HT-29 (cell line): ENCODE measurements around the gene ZNF724. TPM values are rescaled to one million over a fixed set of nuclear protein-coding genes. Genes with fewer than 3 reads are reported as not detected.
"Not testable (repeated sequence)": the region's sequence is repeated elsewhere in the genome, so short reads cannot be mapped to it uniquely, and the experiment has no call there.

ENCODE experiments used
- DNase-seq: peaks from one replicate; pipeline ENCODE4 v3.0.0-alpha.2; 2015; ENCODE audit warnings: low spot score
- total RNA-seq: library from RNA; depleted of rRNA; stranded (reverse); fragments of >200 nt; shearing (Covaris generic); gene quantifications from 2 replicates; pipeline ENCODE4 v1.2.3, GENCODE V29; 2014; rRNA removed

ZNF724 gene
- total RNA-seq = 0.10 and 0.70 TPM in 2 replicates

DNA sequence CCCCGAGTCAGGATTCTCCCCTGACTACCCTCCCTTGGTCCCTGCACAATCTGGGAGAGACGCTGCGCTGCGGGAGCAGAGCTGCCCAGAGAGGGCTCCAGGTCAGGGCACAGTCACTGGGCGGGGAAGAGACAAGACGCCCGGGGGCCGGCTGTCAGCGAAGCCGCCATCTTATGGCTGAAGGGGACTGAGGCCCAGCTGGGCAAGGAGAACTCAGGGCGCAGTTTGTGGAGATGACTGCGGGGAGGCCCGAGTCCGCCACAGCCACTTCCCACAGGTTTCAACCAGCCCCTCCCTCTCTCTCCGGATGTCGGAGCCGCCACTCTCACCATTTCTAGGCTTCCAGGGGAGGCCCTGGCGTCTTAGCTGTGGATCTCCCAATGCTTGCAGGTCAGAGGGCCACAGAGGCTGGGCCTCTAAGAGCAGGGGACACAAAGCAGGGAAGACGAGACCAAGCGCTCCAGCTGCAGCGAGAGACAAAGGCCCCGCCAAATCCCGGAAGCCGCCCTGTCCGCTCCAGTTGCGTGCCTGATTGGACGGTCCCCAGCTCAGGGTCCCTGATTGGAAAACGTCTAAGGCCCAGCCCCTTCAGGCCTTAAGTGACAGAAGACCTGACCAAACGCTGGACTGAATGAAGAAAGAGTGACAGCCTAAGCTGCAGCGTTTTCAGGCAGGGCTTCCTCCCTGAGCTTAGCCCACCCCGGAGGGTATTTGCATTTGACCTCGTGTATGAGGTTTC is at the start of gene ZNF724:
ZNF724 (minus strand) TSS at position 484 of the 739 bp plus-strand sequence; CDS start at position 332, 152 bp downstream.
- DNase-seq = peak; percentile 2

DNA sequence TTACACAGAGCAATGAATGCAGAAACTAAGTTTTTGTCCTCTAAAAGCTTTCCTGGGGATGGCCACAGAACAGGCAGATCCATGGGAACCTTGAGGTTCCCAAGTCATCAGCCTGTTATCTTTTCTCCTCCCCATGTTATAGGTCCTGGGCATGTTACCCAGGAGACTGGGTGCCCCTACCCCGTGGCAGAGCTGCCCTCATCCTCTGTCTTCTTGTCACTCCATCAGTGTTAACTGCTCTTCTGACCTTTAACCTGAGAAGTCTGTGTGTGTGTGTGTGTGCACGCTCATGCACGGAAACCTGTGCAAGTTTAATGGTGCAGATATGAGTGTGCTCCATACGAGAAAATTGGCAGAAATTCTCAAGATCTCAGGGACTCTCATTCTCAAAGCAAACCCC is 43.9 kb upstream of the ZNF724 start:
- no peak for DNase-seq

DNA sequence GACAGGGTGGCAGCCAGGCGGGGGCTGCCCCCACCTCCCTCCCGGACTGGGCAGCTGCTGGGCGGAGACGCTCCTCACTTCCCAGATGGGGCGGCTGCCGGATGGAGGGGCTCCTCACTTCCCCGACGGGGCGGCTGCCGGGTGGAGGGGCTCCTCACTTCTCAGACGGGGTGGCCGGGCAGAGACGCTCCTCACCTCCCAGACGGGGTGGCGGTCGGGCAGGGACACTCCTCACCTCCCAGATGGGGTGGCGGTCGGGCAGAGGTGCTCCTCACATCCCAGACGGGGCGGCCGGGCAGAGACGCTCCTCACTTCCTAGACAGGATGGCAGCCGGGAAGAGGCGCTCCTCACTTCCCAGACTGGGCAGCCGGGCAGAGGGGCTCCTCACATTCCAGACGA is 39.8 kb upstream of the ZNF724 start:
- not testable (repeated sequence) for DNase-seq

DNA sequence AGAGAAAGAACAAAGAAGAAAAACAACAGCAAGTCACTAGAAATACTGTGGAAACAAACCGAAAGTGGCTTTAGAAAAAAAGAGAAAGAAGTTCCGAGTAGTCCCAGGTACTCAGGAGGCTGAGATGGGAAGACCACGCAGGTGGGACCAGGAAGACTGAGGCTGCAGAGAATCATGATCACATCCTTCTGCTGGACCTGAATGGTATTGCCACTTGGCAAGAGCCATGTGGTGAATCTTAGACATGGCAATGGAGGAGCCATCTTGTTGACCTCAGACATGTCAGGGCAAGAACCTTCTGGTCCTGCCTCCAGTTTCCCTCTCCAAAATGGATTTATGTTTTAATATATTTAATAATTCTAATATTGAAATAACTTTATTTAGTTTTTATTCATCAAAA is 37.4 kb upstream of the ZNF724 start:
- DNase-seq = no peak

DNA sequence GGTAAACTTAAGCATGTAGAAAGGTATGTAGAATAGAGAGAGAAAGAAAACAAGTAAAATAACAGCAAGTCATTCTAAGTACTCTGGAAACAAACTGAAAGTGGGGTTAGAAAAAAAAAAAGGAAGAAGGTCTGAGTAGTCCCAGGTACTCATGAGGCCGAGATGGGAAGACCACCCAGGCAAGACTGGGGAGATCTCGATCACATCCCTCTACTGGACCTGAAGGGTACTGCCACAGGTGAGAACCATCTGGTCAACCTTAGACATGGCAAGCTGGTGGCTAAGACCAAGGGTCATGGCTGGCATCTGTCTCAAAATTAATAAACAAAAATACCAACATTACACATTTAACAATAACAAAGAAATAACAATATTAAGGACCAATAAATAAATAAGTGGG is 36.3 kb upstream of the ZNF724 start:
- DNase-seq = no peak

DNA sequence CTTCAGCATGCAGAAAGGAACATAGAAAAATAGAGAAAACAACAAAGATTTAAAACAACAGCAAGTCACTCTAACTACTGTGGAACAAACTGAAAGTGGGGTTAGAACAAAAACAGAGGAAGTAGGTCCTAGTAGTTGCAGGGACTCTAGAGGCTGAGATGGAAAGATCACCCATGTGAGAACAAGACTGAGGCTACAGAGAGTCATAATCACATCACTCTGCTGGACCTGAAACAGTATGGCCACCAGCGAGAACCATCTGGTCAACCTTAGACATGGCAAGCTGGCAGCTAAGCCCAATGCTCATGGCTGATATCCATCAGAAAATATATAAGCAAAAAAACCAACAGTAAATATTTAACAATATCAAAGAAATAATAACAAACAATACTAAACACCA is 35.8 kb upstream of the ZNF724 start:
- DNase-seq = no peak

DNA sequence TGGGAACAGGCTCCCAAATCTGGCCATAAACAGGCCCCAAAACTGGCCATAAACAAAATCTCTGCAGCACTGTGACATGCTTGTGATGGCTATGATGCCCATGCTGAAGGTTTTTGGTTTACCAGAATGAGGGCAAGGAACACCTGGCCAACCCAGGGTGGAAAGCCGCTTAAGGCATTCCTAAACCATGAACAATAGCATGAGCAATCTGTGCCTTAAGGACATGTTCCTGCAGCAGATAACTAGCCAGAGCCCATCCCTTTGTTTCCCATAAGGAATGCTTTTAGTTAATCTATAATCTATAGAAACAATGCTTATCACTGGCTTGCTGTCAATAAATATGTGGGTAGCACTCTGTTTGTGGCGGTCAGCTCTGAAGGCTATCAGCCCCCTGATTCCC is 35.1 kb upstream of the ZNF724 start:
- not testable (repeated sequence) for DNase-seq

DNA sequence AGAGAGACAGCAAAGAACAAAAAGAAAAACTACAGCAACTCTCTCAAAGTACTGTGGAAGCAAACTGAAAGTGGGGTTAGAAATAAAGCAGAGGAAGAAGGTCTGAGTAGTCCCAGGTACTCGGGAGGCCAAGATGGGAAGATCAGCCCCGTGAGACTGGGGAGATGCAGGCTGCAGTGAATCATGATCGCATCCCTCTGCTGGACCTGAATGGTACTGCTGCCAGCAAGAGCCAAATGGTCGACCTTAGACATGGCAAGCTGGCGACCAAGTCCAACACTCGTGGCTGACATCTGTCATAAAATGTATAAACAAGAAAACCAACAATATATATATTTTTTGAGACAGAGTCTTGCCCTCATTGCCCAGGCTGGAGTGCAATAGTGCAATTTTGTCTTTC is 33.7 kb upstream of the ZNF724 start:
- DNase-seq = peak; percentile 26

DNA sequence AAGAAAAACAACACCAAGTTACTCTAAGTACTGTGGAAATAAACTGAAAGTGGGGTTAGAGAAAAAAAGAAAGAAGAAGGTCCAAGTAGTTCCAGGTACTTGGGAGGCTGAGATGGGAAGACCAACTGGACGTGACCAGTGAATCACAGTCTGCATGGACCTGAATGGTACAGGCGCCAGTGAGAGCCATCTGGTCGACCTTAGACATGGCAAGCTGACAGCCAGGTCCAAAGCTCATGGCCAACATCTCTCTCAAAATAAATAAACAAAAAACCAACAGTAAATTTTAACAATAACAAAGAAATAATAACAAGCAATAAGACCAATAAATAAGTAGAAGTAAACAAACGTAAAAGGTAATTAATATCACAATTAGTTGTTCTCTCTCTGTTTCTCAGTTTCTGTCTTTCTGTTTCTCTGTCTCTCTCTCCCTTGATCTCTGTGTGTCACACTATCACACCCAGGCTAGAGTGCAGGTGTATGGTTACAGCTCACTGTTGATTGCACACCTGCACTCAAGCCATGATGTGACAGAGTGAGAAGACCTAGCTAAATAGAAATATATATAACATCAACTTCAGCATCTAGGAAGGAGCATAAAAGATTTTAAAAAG is 31.6 kb upstream of the ZNF724 start:
- DNase-seq = no peak

DNA sequence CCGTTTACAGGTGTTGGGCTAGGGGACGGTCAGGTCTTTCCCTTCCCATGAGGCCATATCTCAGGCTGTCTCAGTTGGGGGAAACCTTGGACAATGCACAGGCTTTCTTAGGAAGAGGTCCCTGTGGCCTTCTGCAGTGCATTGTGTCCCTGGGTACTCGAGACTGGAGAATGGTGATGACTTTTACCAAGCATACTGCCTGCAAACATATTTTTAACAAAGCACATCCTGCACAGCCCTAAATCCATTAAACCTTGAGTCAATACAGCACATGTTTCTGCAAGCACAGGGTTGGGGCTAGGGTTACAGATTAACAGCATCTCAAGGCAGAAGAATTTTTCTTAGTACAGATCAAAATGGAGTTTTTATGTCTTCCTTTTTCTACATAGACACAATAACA is 27.9 kb upstream of the ZNF724 start:
- not testable (repeated sequence) for DNase-seq

DNA sequence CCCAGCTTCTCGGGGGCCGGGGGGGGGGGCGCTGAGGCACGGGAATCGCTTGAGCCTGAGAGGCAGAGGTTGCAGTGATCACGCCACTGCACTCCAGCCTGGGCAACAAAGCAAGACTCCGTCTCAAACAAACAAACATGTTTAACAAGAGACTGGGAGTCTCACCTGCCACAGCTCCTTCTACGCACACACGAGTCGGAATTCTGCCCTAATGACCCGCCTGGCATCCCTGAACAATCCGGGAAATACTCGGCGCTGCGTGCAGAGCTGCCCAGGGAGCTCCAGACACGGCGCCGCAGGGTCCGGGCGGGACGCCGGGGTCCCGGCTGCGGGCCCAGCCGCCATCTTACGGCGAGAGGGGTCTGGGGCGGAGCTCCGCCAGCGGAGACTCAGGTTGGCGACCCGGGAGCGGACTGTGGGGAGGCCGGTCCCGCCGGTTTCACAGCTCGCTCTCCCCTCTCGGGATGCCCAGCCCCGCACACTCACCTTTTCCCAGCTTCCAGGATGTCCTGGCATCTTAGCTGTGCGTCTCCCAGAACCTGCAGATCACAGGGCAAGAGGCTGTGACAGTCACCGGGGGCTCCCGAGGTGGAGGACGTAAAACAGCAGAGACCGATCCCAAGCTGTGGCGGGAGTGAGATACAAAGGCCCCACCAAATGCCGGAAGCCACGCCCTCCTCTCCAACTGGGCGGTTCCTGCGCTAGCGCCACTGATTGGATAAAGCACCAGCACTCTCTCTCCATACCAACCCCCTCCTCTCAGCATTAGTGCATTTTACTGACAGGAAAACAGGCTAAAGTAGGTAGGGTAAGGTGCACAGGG is 23.6 kb upstream of the ZNF724 start:
- no peak for DNase-seq

DNA sequence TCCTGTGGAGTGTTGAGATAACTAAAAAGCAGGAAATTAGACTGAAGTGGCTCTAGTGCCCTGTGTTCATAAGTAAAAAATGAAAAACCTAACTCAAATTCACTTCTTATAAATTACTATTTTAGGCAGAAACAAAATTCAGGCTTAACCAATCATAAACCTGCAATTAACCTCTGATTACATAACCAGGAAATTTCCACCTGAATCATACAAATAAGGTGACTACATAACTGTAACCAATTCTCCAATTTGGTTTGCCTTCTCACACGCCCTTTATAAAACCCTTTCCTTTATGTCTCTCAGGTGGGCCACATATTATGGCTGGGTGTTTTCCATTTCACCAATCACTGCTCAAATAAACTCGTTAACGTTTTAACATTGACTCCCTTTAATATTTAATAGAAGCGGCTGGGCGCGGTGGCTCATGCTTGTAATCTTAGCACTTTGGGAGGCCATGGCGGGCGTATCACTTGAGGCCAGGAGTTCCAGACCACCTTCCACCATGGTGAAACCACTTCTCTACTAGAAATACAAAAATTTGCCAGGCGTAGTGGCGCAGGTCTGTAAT is 22.9 kb upstream of the ZNF724 start:
- DNase-seq = no peak

DNA sequence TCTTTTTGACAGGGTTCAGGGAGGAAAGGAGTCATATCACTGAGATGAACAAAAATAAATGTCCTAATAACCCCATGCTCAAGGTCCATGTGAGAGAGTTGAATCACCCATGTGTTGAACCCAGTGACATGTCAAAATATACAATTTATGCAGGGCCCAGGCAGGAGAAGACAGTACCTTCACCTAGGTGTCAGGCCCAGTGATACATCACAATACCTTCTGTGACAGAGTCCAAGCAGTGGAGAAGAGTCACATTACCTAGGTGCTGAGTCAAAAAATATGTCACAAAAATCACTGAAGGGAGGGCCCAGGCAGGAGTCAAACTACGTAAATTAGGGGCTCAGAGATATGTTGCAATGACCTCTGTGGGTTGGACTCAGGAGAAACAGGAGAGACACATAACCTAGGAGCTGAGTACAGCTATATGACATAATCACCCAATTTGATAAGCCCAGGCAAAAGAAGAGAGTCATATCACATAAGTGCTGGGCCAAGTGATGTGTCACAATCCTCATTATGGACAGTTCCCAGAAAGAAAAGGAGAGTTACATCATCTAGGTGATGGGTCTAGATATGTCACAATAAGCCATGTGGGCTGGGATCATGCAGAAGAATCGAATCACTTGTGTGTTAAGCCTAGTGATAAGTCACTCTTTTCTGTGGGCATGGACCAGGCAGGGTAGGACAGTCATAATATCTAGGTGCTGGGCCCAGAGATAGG is 13.8 kb upstream of the ZNF724 start:
- no peak for DNase-seq

DNA sequence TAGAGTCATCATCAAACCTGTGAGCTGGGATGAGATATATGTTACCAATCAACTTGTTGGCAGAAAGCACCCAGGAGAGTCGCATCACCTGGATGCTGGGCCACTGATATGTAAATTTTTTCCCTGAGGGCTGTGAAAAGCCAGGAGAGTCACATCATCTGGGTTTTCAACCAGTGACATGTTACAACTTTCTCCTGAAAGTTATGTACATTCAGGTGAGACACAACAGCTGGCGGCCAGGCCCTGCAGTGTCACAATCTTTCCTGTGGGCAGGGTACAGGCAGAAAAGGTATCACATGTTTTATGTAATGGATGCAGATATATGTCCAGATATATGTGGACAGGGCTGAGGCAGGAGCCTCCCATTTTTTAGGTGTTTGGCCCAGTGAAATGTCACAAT is 13.2 kb upstream of the ZNF724 start:
- no peak for DNase-seq

DNA sequence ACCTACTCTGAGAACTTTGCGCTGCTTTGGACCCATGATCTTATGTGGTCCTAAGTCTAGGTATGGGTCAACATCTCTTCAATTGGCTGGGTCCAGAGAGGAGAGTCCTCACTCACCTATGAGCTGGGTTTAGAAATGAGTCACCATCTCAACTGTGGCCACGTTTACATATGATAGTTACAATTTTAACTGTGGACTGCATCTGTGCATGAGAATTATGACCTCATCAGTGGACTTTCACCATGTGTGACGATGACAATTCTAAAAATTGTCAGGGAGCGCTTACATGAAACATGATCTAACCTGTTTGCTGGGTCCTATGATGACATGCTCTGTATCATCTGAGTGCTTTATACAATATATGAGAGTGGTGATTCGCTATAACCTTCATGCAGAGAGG is 12.7 kb upstream of the ZNF724 start:
- DNase-seq = no peak

DNA sequence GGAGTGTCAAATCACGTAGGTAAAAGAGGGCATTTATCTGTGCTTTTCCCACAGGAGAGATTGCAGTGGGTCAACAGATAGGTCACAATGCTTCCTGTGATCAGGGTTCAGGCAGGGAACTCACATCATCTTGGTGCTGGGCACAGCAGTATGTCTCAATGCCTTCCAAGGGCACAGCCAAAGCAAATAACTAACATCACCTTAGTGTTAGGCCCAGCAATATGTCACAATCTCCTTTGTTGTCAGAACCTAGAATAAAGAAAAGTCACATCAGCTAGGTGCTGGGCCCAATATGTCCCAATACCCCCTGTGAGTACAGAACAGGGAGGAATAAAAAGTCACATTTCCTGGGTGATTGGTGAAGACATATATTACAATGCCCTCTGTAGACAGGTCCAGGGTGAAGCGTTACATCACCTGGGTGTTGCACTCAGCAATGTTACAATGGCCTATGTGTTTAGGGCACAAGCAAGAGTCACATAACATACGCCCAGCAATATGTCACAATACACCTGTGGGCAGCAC is 11.4 kb upstream of the ZNF724 start:
- DNase-seq = no peak

DNA sequence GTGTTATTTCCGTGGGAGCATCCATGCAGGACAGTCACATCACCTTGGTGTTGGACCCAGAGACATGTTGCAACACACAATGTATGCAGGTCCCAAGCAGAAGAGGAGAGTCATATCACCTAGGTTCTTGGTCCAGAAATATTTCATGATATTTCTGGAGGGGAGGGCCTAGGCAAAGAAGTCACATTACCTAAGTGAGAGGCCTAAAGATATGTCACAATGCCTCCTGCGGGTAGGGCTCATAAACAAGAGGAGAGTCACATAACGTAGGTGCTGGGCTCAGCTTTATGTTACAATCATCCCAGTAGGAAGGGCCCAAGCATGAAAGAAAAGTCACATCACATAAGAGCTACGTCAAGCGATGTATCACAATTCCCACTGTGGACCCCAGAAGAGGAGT is 10.8 kb upstream of the ZNF724 start:
- DNase-seq = no peak

DNA sequence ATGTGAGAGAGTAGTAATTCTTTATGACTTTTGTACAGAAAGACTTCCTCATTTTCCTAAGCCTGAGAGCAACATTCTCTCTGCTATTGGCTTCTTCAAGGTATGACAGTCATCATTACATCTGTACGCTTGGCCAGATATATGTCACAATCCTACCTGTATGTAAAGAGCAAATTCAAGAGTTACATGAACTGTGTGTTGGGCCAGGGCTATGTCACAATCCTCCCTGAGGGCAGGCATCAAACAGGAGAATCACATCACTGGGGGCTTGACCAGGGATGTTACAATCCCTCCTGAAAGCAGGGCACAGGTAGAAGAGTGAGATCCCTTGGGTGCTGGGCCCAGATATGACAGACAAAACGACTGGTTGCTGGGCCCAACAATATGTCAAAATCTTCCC is 9.8 kb upstream of the ZNF724 start:
- no peak for DNase-seq

DNA sequence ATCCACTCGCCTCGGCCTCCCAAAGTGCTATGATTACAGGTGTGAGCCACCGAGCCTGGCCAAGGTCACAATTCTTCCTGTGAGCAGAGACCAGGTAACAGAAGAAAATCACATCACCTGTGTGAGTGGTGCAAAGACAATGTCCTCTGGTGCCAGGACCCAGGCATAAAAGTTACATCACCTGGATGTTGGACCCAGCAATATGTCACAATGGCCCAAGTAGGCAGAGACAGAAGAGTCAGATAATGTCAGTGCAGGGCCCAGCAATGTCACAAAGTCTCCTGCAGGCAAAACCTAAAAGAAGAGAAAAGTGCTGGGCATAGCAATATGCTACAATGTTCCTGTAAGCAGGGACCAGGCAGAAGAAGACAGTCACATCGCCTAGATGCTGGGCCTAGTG is 5.5 kb upstream of the ZNF724 start:
- DNase-seq = no peak

DNA sequence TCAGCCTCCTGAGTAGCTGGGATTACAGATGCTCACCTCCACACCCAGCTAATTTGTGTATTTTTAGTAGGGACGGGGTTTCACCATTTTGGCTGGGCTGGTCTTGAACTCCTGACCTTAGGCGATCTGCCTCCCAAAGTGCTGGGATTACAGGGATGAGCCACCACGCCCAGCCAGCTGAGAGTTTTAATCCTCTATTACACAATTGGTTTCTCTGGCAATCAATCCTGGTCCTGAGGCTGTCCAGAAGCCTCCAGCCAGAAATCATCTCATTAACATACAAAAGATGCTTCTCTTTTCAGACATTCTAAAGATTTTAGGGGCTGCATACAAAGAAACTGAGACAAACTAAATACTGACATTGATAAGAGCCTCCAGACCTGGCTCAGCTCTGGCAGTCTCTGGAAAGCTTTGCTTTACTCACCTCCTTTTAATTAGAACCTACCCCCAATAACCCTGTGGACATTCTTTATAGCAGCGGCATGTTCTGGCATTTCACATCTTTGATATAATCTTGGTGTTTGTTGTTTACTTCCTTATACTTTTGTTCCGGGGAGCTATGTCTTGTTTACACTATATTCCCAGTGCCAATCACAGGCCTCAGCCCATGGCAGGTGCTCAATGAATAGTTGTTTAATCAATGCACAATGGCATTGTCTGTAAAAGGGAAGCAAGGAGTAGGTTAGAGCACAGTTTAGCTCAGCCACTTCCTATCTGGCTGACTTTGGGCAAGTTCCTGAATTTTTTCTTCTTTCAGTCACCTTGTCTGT is 4.1 kb upstream of the ZNF724 start:
- DNase-seq = no peak

DNA sequence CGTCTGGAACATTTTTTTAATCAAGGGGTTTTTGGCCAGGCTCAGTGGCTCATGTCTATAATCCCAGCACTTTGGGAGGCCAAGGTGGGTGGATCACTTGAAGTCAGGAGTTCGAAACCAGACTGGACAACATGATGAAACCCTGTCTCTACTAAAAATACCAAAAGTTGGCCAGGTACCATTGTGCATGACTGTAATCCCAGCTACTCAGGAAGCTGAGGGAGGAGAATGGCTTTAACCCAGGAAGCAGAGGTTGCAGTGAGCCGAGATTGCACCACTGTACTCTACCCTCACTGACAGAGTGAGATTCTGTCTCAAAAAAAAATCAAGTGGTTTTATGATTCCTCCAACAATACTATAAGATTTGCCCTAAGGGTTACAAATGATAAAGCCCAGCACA is 3.1 kb upstream of the ZNF724 start:
- not testable (repeated sequence) for DNase-seq
